MCF 10A (cell line): ENCODE measurements around the gene MAST1. TPM values are rescaled to one million over a fixed set of nuclear protein-coding genes. Genes with fewer than 3 reads are reported as not detected.

Experiments used
- BruUV-seq: library from RNA; stranded (reverse); fragments of 400-500 nt; replicated peaks from 2 replicates; lab custom pipeline; 2021; lab: Mats Ljungman, UMichigan
- CTCF ChIA-PET: fragments of 300-600 bp; sonication (Branson Sonifier 250); formaldehyde crosslinking; extraction: SDS; loops from one replicate; lab custom pipeline; 2021; ENCODE audit warnings: antibody characterized with exemption, inconsistent platforms; lab: Yijun Ruan, JAX
- POLR2A ChIA-PET: fragments of 300-600, 350-650 bp; sonication (Branson Sonifier 250); formaldehyde crosslinking; extraction: SDS; loops from one replicate; lab custom pipeline; 2020; ENCODE audit warnings: antibody characterized with exemption, inconsistent platforms; lab: Yijun Ruan, JAX
- DNase-seq: peaks from one replicate; pipeline ENCODE4 v3.0.0-alpha.2; 2018; ENCODE audit not compliant: unreplicated experiment
- H3K27ac Mint-ChIP-seq: one replicate; pipeline ENCODE4 v1.8.0; 2022; ENCODE audit warnings: mild to moderate bottlenecking, low read depth, mixed read lengths; ENCODE audit not compliant: unreplicated experiment
- H3K27me3 Mint-ChIP-seq: one replicate; pipeline ENCODE4 v1.8.0; 2022; ENCODE audit warnings: mixed read lengths; ENCODE audit not compliant: insufficient read depth, unreplicated experiment
- H3K36me3 Mint-ChIP-seq: one replicate; pipeline ENCODE4 v1.8.0; 2022; ENCODE audit warnings: mild to moderate bottlenecking, moderate library complexity, mixed read lengths; ENCODE audit not compliant: insufficient read depth, unreplicated experiment
- H3K4me1 Mint-ChIP-seq: one replicate; pipeline ENCODE4 v1.8.0; 2022; ENCODE audit warnings: mixed read lengths; ENCODE audit not compliant: insufficient read depth, unreplicated experiment
- H3K4me3 Mint-ChIP-seq: one replicate; pipeline ENCODE4 v1.8.0; 2022; ENCODE audit warnings: mild to moderate bottlenecking, moderate library complexity, mixed read lengths; ENCODE audit not compliant: unreplicated experiment
- H3K9me3 Mint-ChIP-seq: one replicate; pipeline ENCODE4 v1.8.0; 2022; ENCODE audit warnings: mixed read lengths; ENCODE audit not compliant: unreplicated experiment
- intact Hi-C: fragments of 100-400 bp; cut with micrococcal nuclease; formaldehyde crosslinking; loops from 2 replicates; pipeline ENCODE4 v1.14.1; 2022
- total RNA-seq: library from RNA; stranded (reverse); gene quantifications from 2 replicates; pipeline ENCODE4 v1.2.3, GENCODE V29; 2022
- TF ChIP-seq, protein P1 (sequence below): fragments of 200-600 bp; IDR thresholded peaks from one replicate; pipeline ENCODE4 v1.8.0; 2022; ENCODE audit warnings: antibody characterized with exemption, mild to moderate bottlenecking; ENCODE audit not compliant: unreplicated experiment

The MAST1 gene
- total RNA-seq, 1 experiment from 2014 or later, result 1.6 TPM

DNA sequence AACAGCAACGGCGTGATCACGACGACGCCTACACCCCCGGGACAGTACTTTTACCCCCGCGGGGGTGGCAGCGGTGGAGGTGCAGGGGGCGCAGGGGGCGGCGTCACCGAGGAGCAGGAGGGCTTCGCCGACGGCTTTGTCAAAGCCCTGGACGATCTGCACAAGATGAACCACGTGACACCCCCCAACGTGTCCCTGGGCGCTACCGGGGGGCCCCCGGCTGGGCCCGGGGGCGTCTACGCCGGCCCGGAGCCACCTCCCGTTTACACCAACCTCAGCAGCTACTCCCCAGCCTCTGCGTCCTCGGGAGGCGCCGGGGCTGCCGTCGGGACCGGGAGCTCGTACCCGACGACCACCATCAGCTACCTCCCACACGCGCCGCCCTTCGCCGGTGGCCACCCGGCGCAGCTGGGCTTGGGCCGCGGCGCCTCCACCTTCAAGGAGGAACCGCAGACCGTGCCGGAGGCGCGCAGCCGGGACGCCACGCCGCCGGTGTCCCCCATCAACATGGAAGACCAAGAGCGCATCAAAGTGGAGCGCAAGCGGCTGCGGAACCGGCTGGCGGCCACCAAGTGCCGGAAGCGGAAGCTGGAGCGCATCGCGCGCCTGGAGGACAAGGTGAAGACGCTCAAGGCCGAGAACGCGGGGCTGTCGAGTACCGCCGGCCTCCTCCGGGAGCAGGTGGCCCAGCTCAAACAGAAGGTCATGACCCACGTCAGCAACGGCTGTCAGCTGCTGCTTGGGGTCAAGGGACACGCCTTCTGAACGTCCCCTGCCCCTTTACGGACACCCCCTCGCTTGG, 46.1 kb upstream of the MAST1 start:
- ChIA-PET CTCF (interaction anchor here (0.6 to 14.5 kb wide), 11 partner anchors 9 to 146 kb away, joined by 3 to 307 read pairs (median 3); partner anchors contain the start of gene HOOK2), POLR2A (interaction anchor here (0.6 to 8.4 kb wide), 28 partner anchors 9 to 1725 kb away, joined by 3 to 410 read pairs (median 7); partner anchors contain the start of genes CALR, DNASE2, GCDH and GET3)
- Mint-ChIP-seq H3K27ac (peak overlapping the region; percentile 95), H3K4me1 (peaks cover 43% of the 10 kb centered on the region), H3K4me3 (peak overlapping the region; percentile 94), H3K9me3 (no peaks in the 10 kb centered on the region), H3K36me3 (peaks cover 64% of the 10 kb centered on the region), H3K27me3 (no peaks in the 10 kb centered on the region)
- TF ChIP-seq, protein P1, sequence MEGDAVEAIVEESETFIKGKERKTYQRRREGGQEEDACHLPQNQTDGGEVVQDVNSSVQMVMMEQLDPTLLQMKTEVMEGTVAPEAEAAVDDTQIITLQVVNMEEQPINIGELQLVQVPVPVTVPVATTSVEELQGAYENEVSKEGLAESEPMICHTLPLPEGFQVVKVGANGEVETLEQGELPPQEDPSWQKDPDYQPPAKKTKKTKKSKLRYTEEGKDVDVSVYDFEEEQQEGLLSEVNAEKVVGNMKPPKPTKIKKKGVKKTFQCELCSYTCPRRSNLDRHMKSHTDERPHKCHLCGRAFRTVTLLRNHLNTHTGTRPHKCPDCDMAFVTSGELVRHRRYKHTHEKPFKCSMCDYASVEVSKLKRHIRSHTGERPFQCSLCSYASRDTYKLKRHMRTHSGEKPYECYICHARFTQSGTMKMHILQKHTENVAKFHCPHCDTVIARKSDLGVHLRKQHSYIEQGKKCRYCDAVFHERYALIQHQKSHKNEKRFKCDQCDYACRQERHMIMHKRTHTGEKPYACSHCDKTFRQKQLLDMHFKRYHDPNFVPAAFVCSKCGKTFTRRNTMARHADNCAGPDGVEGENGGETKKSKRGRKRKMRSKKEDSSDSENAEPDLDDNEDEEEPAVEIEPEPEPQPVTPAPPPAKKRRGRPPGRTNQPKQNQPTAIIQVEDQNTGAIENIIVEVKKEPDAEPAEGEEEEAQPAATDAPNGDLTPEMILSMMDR, result no peak
- peak; percentile 63 for DNase-seq
- intact Hi-C loops, result loop anchor here (5.0 kb wide), 1 partner anchor 70 kb away; the partner anchor contains the start of gene TNPO2
- TSS peak; percentile 67 for BruUV-seq

DNA sequence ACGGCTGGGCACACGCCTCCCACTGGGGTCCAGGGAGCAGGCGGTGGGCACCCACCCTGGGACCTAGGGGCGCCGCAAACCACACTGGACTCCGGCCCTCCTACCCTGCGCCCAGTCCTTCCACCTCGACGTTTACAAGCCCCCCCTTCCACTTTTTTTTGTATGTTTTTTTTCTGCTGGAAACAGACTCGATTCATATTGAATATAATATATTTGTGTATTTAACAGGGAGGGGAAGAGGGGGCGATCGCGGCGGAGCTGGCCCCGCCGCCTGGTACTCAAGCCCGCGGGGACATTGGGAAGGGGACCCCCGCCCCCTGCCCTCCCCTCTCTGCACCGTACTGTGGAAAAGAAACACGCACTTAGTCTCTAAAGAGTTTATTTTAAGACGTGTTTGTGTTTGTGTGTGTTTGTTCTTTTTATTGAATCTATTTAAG, 45.4 kb upstream of the MAST1 start:
- DNase-seq, result no peak
- no peaks in the 10 kb centered on the region for H3K9me3 Mint-ChIP-seq
- TF ChIP-seq, protein P1, result no peak
- intact Hi-C loops, result loop anchor here (5.0 kb wide), 1 partner anchor 71 kb away; the partner anchor contains the start of gene TNPO2
- H3K27ac Mint-ChIP-seq, result peak overlapping the region; percentile 95
- H3K36me3 Mint-ChIP-seq, result peaks cover 65% of the 10 kb centered on the region
- peaks cover 43% of the 10 kb centered on the region for H3K4me1 Mint-ChIP-seq
- H3K4me3 Mint-ChIP-seq, result peak overlapping the region; percentile 94
- CTCF ChIA-PET, result interaction anchor here (0.6 to 14.5 kb wide), 5 partner anchors 9 to 60 kb away, joined by 3 to 307 read pairs (median 5); partner anchors contain the start of gene HOOK2
- BruUV-seq, result TSS peak; percentile 84
- POLR2A ChIA-PET, result interaction anchor here (0.6 to 8.4 kb wide), 30 partner anchors 8 to 1735 kb away, joined by 3 to 410 read pairs (median 4); partner anchors contain the start of genes DNASE2, GCDH, GET3 and HOOK2
- H3K27me3 Mint-ChIP-seq, result no peaks in the 10 kb centered on the region

DNA sequence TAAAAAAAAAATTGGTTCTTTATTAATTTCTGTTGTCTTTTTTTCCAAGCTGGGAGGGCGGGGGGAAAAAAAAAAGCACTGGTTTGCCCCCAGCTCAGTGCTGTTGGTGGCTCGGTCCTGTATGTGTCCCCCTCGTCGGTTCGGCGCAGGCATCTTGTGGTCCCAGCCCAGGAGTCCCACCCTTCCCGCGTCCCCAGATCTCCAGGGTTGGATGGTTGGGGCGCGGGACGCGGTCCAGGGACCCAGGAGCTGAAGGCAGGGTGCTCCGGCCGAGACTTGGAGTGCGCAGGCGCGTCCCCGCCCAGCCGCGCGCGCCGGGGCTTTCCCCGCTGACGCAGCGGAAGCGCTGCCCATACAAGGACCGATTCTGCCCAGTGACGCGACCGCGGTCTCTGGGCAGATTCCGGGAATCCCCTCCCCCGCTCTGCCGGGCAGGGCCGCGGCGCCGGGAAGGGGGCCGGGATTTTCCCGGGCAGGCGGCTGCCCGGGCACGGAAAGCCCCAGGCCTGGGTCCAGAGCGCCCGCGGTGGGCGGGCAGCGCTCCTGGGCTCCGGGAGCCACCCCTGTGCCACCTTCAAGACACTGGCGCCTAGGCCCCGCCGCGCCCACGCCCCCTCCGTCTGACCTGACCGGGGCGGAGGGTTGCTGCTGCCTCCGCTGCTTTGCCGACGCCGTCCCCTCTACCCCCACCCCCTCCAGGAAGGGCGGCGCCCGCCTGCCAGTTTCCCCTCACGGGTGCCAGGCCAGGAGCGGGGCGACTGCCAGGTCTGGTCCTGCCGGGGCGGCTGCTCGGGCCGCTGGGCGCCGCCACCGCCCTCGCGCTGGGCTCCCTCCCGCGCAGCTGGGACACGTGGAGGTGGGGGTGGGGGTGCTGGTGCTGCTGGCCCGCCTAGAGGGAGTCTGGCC, 44.8 kb upstream of the MAST1 start:
- DNase-seq, result peak; percentile 96
- BruUV-seq, result no TSS peak
- CTCF ChIA-PET, result interaction anchor here (0.7 to 14.5 kb wide), 4 partner anchors 9 to 53 kb away, joined by 3 to 307 read pairs (median 141); partner anchors contain the start of gene HOOK2
- peaks cover 72% of the 10 kb centered on the region for H3K36me3 Mint-ChIP-seq
- H3K4me3 Mint-ChIP-seq, result peak overlapping the region; percentile 94
- no peaks in the 10 kb centered on the region for H3K9me3 Mint-ChIP-seq
- peaks cover 38% of the 10 kb centered on the region for H3K4me1 Mint-ChIP-seq
- peak overlapping the region; percentile 95 for H3K27ac Mint-ChIP-seq
- POLR2A ChIA-PET, result interaction anchor here (0.6 to 8.4 kb wide), 28 partner anchors 7 to 1734 kb away, joined by 3 to 410 read pairs (median 5); partner anchors contain the start of genes DNASE2, GCDH, GET3 and HOOK2
- no peaks in the 10 kb centered on the region for H3K27me3 Mint-ChIP-seq
- TF ChIP-seq, protein P1, result no peak
- intact Hi-C loops, result loop anchor here (5.0 kb wide), 1 partner anchor 71 kb away; the partner anchor contains the start of gene TNPO2
